WERI-Rb-1 (cell line): ENCODE data around the gene LAMA4.
A peak's percentile ranks its signal among the peaks of the same experiment; 100 is the strongest.

ENCODE experiments used
- DNase-seq: peaks from one replicate; pipeline ENCODE4 v3.0.0-alpha.2; 2020
- H3K27ac ChIP-seq: fragments of 250-450 bp; sonication (Bioruptor Pico); 2 replicates; pipeline ENCODE4 v1.5.1; 2020; ENCODE audit warnings: mild to moderate bottlenecking, moderate library complexity
- H3K27me3 ChIP-seq: fragments of 250-450 bp; sonication (Bioruptor Pico); 2 replicates; pipeline ENCODE4 v1.5.1; 2021; ENCODE audit warnings: mild to moderate bottlenecking, low read depth, moderate library complexity; ENCODE audit not compliant: insufficient read depth, severe bottlenecking
- H3K36me3 ChIP-seq: fragments of 250-450 bp; sonication (Bioruptor Pico); 2 replicates; pipeline ENCODE4 v1.5.1; 2020; ENCODE audit warnings: mild to moderate bottlenecking, moderate library complexity
- H3K4me3 ChIP-seq: 2 replicates; pipeline ENCODE4 v1.5.1; 2011; ENCODE audit warnings: low read depth, mild to moderate bottlenecking, control low read depth, low read length
- H3K9me3 ChIP-seq: fragments of 250-450 bp; sonication (Bioruptor Pico); 2 replicates; pipeline ENCODE4 v1.5.1; 2021; ENCODE audit warnings: mild to moderate bottlenecking, moderate library complexity; ENCODE audit not compliant: severe bottlenecking
- TF ChIP-seq, protein P1 (sequence below): IDR thresholded peaks from 2 replicates; pipeline ENCODE4 v1.5.1; 2011; ENCODE audit warnings: low read depth, mild to moderate bottlenecking, control low read depth, inconsistent platforms, low read length

Gene LAMA4

GRCh38 chr6:112100561-112100960, 153.8 kb downstream of the LAMA4 start:
- H3K9me3 ChIP-seq, result no peaks in the 10 kb centered on the region
- H3K4me3 ChIP-seq, result no peak overlapping the region
- no peak overlapping the region for H3K27ac ChIP-seq
- H3K36me3 ChIP-seq, result no peaks in the 10 kb centered on the region
- no peaks in the 10 kb centered on the region for H3K27me3 ChIP-seq
- no peak for DNase-seq
- TF ChIP-seq, protein P1, sequence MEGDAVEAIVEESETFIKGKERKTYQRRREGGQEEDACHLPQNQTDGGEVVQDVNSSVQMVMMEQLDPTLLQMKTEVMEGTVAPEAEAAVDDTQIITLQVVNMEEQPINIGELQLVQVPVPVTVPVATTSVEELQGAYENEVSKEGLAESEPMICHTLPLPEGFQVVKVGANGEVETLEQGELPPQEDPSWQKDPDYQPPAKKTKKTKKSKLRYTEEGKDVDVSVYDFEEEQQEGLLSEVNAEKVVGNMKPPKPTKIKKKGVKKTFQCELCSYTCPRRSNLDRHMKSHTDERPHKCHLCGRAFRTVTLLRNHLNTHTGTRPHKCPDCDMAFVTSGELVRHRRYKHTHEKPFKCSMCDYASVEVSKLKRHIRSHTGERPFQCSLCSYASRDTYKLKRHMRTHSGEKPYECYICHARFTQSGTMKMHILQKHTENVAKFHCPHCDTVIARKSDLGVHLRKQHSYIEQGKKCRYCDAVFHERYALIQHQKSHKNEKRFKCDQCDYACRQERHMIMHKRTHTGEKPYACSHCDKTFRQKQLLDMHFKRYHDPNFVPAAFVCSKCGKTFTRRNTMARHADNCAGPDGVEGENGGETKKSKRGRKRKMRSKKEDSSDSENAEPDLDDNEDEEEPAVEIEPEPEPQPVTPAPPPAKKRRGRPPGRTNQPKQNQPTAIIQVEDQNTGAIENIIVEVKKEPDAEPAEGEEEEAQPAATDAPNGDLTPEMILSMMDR, result no peak

DNA sequence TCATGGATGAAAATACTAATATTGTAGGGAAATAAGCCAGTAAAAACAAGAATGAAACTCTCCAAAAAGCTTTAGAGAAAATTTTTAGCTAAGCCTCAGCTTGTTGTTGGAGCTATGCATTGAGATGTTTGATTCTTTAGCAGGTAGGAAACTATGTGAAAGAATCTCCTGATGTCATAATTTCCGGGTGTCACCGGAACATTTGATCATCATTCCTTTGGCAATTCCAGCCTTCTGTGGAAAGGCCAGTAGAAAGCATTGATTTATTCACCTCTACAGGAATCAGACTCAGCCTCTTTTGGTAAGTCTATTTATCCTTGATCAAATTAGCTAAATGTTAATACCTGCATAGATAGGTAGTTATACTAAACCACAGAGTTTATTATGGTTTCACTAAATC, 157.5 kb downstream of the LAMA4 start:
- DNase-seq, result no peak
- Histone ChIP-seq H3K27me3 (no peaks in the 10 kb centered on the region), H3K4me3 (no peak overlapping the region), H3K9me3 (no peaks in the 10 kb centered on the region), H3K27ac (no peak overlapping the region), H3K36me3 (no peaks in the 10 kb centered on the region)
- TF ChIP-seq, protein P1, result no peak

DNA sequence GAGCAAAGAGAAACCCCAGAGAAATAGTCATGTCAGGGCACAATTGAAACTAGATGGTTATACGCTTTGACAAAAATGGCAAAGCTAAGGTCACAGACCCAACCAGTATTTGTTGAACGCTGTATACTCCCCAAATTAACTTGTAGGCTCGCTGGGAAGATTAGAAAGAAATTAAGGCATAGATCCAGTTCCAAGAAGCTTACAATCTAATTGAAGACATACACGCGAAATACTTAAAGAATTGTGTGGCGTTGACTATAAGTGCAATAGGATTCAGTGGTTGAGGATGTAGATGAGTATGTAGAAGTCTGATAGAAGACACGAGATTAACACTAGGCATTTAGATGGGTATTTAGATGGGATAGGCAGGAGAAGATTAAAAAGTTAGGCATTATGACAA, 166.5 kb downstream of the LAMA4 start:
- Histone ChIP-seq H3K4me3 (peak overlapping the region; percentile 99), H3K36me3 (peaks cover 7% of the 10 kb centered on the region), H3K27ac (no peak overlapping the region), H3K9me3 (no peaks in the 10 kb centered on the region), H3K27me3 (no peaks in the 10 kb centered on the region)
- no peak for DNase-seq
- TF ChIP-seq, protein P1, result no peak

DNA sequence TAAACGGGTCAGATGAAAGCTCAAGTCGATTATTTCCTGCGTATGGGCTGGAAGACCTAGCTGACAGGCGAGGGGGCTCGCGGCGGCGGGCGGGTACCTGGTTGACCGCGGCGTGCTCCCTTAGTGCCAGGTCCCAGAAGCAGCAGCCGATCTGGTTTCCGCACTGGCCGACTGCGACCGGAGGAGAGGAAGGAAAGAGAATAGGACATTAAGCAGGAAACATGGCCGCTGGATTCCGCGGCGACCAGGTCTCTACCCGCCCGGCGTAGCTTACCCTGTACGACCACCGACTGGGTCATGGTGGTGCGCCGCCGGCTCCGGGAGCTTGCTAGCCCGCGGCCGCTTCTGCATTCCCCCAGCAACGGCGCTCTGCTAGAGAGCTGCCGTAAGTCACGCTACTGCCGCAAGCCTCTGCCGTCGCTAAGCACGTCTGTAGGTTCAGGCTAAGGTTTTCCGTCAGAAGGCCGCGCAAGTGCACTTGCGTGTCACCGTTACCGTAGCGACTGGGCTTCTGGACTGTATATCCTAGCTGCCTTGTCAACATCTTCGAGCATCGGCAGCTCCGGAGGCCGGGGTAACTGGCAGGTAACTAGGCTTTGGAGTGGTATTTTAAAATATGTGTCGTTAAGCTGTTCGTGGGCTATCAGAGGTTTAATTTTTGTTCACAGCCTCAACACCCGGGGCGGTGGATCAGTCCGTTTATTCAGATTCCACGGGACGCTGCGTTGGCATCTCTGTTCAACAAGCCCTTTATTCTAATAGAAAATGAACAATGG, 167.0 kb downstream of the LAMA4 start, which contains the start of the genes FAM229B and TUBE1:
Gene FAM229B, plus strand, starts transcription at position 456 of the 776 bp plus-strand sequence. CDS start 11,693 bp downstream, outside the sequence.
Gene TUBE1, minus strand, starts transcription at position 347 of the 776 bp plus-strand sequence. Its CDS starts 48 bp downstream, at position 299.
- peak within 1 kb of the TSS; percentile 99 for H3K4me3 ChIP-seq
- H3K27me3 ChIP-seq, result no peaks in the 10 kb centered on the region
- no peaks in the 10 kb centered on the region for H3K9me3 ChIP-seq
- peaks cover 7% of the 10 kb centered on the region for H3K36me3 ChIP-seq
- H3K27ac ChIP-seq, result peak within 1 kb of the TSS; percentile 73
- TF ChIP-seq, protein P1, result no peak
- peak; percentile 94 for DNase-seq

DNA sequence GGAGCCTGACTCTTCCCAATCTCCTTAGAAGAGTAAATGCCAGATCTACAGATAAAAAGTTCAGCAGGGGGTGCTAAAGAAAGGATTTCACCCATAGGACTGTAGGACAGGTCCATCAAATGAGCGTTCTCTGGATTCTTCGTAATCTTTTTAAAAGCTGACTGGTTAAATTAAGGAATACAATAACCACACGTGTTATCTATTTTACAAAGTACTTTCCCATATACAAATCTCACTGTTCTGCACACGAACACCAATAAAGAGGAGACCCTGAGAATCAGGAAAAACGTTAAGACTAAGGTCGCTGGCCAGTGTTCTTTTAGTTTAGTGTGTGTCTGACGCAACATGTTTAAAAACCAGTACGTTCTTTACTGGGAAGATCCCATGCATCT, 167.6 kb downstream of the LAMA4 start:
- DNase-seq, result peak; percentile 8
- TF ChIP-seq, protein P1, result peak; percentile 19; the same call in 1 of the 2 replicates
- H3K4me3 ChIP-seq, result peak overlapping the region; percentile 99
- peaks cover 7% of the 10 kb centered on the region for H3K36me3 ChIP-seq
- H3K27ac ChIP-seq, result peak overlapping the region; percentile 73
- no peaks in the 10 kb centered on the region for H3K27me3 ChIP-seq
- no peaks in the 10 kb centered on the region for H3K9me3 ChIP-seq
